Measurements from ENCODE around the gene MLPH.

The MLPH gene

DNA sequence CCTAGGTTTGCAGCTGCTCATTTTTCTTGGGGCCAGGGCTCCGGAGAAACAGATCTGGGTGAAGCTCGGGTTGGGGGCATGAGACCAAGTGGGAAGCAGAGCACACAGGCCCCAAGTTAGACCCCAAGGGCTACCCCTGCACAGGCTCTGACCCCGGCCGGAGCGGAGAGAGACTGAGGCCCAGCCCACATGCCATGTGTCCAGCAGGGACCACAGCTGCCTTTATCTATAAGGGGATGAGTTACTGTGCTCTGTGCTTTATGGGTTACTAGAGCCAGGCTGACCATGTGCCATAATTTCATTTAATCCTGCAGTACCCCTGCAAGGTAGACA, 49.0 kb downstream of the MLPH start:
- Histone ChIP-seq H4K8ac (ENCODE audit: low read depth, low read length) (no peak overlapping the region), H3K4me3 (ENCODE audit: low read length) (no peak overlapping the region), H3K27me3 (ENCODE audit: insufficient read depth, low read length, poor library complexity) (no peaks in the 10 kb centered on the region), H3K4ac (ENCODE audit: low read depth, low read length) (no peak overlapping the region), H3K9ac (ENCODE audit: low read length) (no peak overlapping the region), H3K4me2 (ENCODE audit: low read length) (no peak overlapping the region), H3K79me2 (ENCODE audit: control insufficient read depth, insufficient read depth, low read length) (no peaks in the 10 kb centered on the region), H3K36me3 (ENCODE audit: control insufficient read depth, insufficient read depth, low read length) (no peaks in the 10 kb centered on the region), H3K56ac (ENCODE audit: low read length) (no peak overlapping the region), H2BK5ac (ENCODE audit: low read length) (no peak overlapping the region), H3K79me1 (ENCODE audit: low read length) (no peaks in the 10 kb centered on the region), H2AK5ac (ENCODE audit: low read length) (no peak overlapping the region), H4K5ac (ENCODE audit: low read length) (no peak overlapping the region), H3K23ac (ENCODE audit: low read length) (no peak overlapping the region), H2BK120ac (ENCODE audit: low read depth, low read length) (no peak overlapping the region), H3K18ac (ENCODE audit: low read length) (no peak overlapping the region), H2BK15ac (replicated peaks; ENCODE audit: low read depth) (no peak overlapping the region), H3K27ac (ENCODE audit: low read depth, low read length) (no peak overlapping the region), H3K4me1 (ENCODE audit: control insufficient read depth, low read depth, low read length) (peaks cover 3% of the 10 kb centered on the region)
- DNase-seq, result no peak
- no CpG with 5 or more reads among the region's 5 CpGs for WGBS (ENCODE audit: extremely low coverage, insufficient coverage, low lambda C conversion rate)

DNA sequence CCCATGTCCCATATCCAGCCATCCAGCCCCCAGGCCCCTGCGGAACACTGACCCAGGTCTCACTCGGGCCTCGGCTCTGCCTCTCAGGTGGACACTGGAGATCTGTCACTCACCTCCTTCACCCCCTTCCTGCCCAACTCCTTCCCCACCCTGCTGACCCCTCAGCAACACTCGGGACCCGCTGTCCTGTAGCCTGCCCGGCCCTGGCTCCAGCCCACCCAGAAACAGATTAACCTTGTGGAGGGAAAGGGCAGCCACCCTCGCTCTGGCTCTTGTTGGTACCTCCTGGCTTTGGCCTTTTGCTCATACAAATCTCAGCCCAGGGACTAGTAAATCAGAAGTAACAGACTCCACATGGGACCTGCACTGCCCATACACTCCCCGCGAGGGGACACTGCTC, 49.6 kb downstream of the MLPH start:
- Histone ChIP-seq H2BK5ac (ENCODE audit: low read length) (no peak overlapping the region), H3K27me3 (ENCODE audit: insufficient read depth, low read length, poor library complexity) (no peaks in the 10 kb centered on the region), H2BK120ac (ENCODE audit: low read depth, low read length) (no peak overlapping the region), H3K4me1 (ENCODE audit: control insufficient read depth, low read depth, low read length) (no peaks in the 10 kb centered on the region), H3K9ac (ENCODE audit: low read length) (no peak overlapping the region), H3K79me2 (ENCODE audit: control insufficient read depth, insufficient read depth, low read length) (no peaks in the 10 kb centered on the region), H2BK15ac (replicated peaks; ENCODE audit: low read depth) (no peak overlapping the region), H2AK5ac (ENCODE audit: low read length) (no peak overlapping the region), H3K27ac (ENCODE audit: low read depth, low read length) (no peak overlapping the region), H4K8ac (ENCODE audit: low read depth, low read length) (no peak overlapping the region), H3K56ac (ENCODE audit: low read length) (no peak overlapping the region), H3K79me1 (ENCODE audit: low read length) (no peaks in the 10 kb centered on the region), H3K36me3 (ENCODE audit: control insufficient read depth, insufficient read depth, low read length) (no peaks in the 10 kb centered on the region), H3K4ac (ENCODE audit: low read depth, low read length) (no peak overlapping the region), H3K18ac (ENCODE audit: low read length) (no peak overlapping the region), H3K4me2 (ENCODE audit: low read length) (no peak overlapping the region), H3K23ac (ENCODE audit: low read length) (no peak overlapping the region), H3K4me3 (ENCODE audit: low read length) (no peak overlapping the region), H4K5ac (ENCODE audit: low read length) (no peak overlapping the region)
- no peak for DNase-seq
- WGBS (ENCODE audit: extremely low coverage, insufficient coverage, low lambda C conversion rate), result no CpG with 5 or more reads among the region's 9 CpGs

DNA sequence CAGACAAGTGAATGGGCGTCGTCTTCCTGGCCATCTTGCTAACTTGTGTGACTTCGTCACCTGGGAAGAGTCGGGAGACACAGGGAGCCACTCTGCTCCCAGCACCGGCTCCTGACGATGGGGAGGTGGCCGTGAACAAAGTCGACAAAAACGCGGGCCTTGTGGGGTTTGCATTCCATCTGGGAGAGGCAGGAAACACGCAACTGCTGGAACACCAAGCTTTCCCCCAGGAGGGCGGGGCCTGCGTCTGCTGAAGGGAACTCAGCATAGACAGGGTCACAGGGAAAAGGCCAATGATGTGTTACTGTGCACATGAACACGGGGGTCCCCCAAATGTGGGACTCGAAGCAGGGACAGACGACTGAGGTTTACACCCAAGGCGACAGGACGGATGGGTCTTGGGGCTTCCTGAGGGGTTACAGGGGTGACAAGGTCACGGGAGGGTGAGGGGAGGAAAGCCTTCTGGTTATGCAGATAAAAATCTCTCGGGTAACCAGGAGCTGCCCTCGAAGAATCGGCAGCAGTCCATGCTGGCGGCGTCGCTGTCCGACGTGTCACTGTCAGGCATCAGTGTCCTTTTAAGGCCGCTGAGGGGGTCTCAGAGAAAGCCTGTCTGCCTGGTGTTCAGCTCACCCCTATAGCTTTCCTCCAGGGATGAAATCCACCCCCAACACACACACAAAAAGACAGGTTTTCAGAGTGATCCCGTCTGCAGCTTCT, 51.1 kb downstream of the MLPH start:
- Histone ChIP-seq H3K27ac (ENCODE audit: low read depth, low read length) (no peak overlapping the region), H3K23ac (ENCODE audit: low read length) (no peak overlapping the region), H3K56ac (ENCODE audit: low read length) (no peak overlapping the region), H2BK120ac (ENCODE audit: low read depth, low read length) (no peak overlapping the region), H3K18ac (ENCODE audit: low read length) (no peak overlapping the region), H3K4me3 (ENCODE audit: low read length) (no peak overlapping the region), H2AK5ac (ENCODE audit: low read length) (no peak overlapping the region), H4K8ac (ENCODE audit: low read depth, low read length) (no peak overlapping the region), H2BK15ac (replicated peaks; ENCODE audit: low read depth) (no peak overlapping the region), H3K4ac (ENCODE audit: low read depth, low read length) (no peak overlapping the region), H3K9ac (ENCODE audit: low read length) (no peak overlapping the region), H3K4me1 (ENCODE audit: control insufficient read depth, low read depth, low read length) (no peaks in the 10 kb centered on the region), H3K79me2 (ENCODE audit: control insufficient read depth, insufficient read depth, low read length) (no peaks in the 10 kb centered on the region), H4K5ac (ENCODE audit: low read length) (no peak overlapping the region), H3K79me1 (ENCODE audit: low read length) (no peaks in the 10 kb centered on the region), H3K36me3 (ENCODE audit: control insufficient read depth, insufficient read depth, low read length) (no peaks in the 10 kb centered on the region), H3K27me3 (ENCODE audit: insufficient read depth, low read length, poor library complexity) (no peaks in the 10 kb centered on the region), H3K4me2 (ENCODE audit: low read length) (no peak overlapping the region), H2BK5ac (ENCODE audit: low read length) (no peak overlapping the region)
- no CpG with 5 or more reads among the region's 29 CpGs for WGBS (ENCODE audit: extremely low coverage, insufficient coverage, low lambda C conversion rate)
- DNase-seq, result no peak

DNA sequence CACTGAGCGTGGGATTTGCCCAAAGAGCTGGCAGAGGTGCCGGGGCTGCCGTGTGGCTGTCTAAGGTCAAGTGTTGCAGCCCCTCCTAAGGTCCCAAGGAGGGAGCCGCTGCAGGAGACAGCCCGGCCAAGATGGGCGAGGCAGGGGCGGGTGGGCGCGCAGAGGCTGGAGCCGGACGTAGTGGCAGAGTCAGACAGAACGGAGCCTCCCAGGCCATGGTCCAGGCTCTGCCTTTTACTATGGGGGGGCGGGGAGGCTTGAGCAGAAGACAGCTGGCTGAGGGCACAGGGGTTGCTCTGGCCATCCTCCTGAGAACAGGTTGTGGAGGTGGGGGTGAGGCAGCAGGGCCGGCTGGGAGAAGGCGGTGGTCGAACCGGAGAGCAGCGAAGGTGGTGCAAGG, 51.9 kb downstream of the MLPH start:
- Histone ChIP-seq H3K79me2 (ENCODE audit: control insufficient read depth, insufficient read depth, low read length) (no peaks in the 10 kb centered on the region), H3K36me3 (ENCODE audit: control insufficient read depth, insufficient read depth, low read length) (no peaks in the 10 kb centered on the region), H4K8ac (ENCODE audit: low read depth, low read length) (no peak overlapping the region), H3K9ac (ENCODE audit: low read length) (no peak overlapping the region), H3K4me3 (ENCODE audit: low read length) (no peak overlapping the region), H3K4me2 (ENCODE audit: low read length) (no peak overlapping the region), H2BK120ac (ENCODE audit: low read depth, low read length) (no peak overlapping the region), H3K79me1 (ENCODE audit: low read length) (no peaks in the 10 kb centered on the region), H2AK5ac (ENCODE audit: low read length) (no peak overlapping the region), H3K56ac (ENCODE audit: low read length) (no peak overlapping the region), H3K4ac (ENCODE audit: low read depth, low read length) (no peak overlapping the region), H3K27me3 (ENCODE audit: insufficient read depth, low read length, poor library complexity) (no peaks in the 10 kb centered on the region), H3K23ac (ENCODE audit: low read length) (no peak overlapping the region), H3K27ac (ENCODE audit: low read depth, low read length) (no peak overlapping the region), H2BK15ac (replicated peaks; ENCODE audit: low read depth) (no peak overlapping the region), H3K4me1 (ENCODE audit: control insufficient read depth, low read depth, low read length) (no peaks in the 10 kb centered on the region), H2BK5ac (ENCODE audit: low read length) (no peak overlapping the region), H3K18ac (ENCODE audit: low read length) (no peak overlapping the region), H4K5ac (ENCODE audit: low read length) (no peak overlapping the region)
- no peak for DNase-seq
- no CpG with 5 or more reads among the region's 18 CpGs for WGBS (ENCODE audit: extremely low coverage, insufficient coverage, low lambda C conversion rate)

DNA sequence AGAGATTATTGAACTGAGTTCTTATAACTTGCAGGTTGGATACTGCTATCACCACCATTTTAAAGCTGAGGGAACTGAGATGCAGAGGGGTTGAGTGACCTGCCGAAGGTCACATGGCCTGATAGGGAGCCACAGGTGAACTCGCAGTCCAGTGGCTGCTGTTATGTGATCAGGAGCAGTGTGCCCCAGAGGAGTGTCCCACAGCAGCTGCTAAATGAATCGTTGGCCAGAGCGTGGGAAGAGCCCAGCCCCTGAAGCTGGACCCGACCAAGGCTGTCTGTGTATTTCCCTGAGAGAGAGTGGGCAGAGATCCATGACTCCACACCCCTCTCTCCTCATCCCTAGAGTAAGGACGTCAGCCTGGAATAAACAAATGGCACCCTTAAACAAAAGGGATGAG, 52.6 kb downstream of the MLPH start:
- Histone ChIP-seq H4K8ac (ENCODE audit: low read depth, low read length) (no peak overlapping the region), H3K27me3 (ENCODE audit: insufficient read depth, low read length, poor library complexity) (no peaks in the 10 kb centered on the region), H3K79me1 (ENCODE audit: low read length) (no peaks in the 10 kb centered on the region), H3K4ac (ENCODE audit: low read depth, low read length) (no peak overlapping the region), H2BK15ac (replicated peaks; ENCODE audit: low read depth) (no peak overlapping the region), H2AK5ac (ENCODE audit: low read length) (no peak overlapping the region), H3K9ac (ENCODE audit: low read length) (no peak overlapping the region), H3K4me1 (ENCODE audit: control insufficient read depth, low read depth, low read length) (no peaks in the 10 kb centered on the region), H2BK120ac (ENCODE audit: low read depth, low read length) (no peak overlapping the region), H3K36me3 (ENCODE audit: control insufficient read depth, insufficient read depth, low read length) (no peaks in the 10 kb centered on the region), H3K4me3 (ENCODE audit: low read length) (no peak overlapping the region), H3K23ac (ENCODE audit: low read length) (no peak overlapping the region), H4K5ac (ENCODE audit: low read length) (no peak overlapping the region), H3K56ac (ENCODE audit: low read length) (no peak overlapping the region), H3K18ac (ENCODE audit: low read length) (no peak overlapping the region), H2BK5ac (ENCODE audit: low read length) (no peak overlapping the region), H3K27ac (ENCODE audit: low read depth, low read length) (no peak overlapping the region), H3K4me2 (ENCODE audit: low read length) (no peak overlapping the region), H3K79me2 (ENCODE audit: control insufficient read depth, insufficient read depth, low read length) (no peaks in the 10 kb centered on the region)
- DNase-seq, result no peak
- no CpG with 5 or more reads among the region's 6 CpGs for WGBS (ENCODE audit: extremely low coverage, insufficient coverage, low lambda C conversion rate)

DNA sequence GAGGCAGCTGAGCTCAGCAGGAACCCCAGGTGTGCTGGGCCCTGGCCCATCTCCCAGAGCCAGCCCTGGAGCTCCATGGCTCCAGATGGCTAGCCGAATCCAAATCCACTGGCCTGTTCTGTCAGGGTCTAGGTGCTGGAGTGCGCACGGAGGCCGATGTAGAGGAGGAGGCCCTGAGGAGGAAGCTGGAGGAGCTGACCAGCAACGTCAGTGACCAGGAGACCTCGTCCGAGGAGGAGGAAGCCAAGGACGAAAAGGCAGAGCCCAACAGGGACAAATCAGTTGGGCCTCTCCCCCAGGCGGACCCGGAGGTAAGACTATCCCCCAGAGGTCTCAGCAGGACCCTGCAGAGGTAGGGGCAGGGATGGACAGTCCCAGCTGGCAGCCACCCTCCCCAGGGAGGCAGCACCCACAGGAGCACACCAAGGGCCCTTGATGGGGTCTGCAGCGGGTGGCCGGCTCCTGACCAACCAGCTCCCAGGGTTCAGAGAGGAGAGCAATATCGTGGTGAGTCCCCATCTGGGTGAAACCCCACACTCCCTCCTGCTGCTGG, 53.2 kb downstream of the MLPH start:
- DNase-seq, result no peak
- Histone ChIP-seq H3K9ac (ENCODE audit: low read length) (no peak overlapping the region), H3K4ac (ENCODE audit: low read depth, low read length) (no peak overlapping the region), H2AK5ac (ENCODE audit: low read length) (no peak overlapping the region), H2BK120ac (ENCODE audit: low read depth, low read length) (no peak overlapping the region), H3K23ac (ENCODE audit: low read length) (no peak overlapping the region), H3K27me3 (ENCODE audit: insufficient read depth, low read length, poor library complexity) (no peaks in the 10 kb centered on the region), H3K79me1 (ENCODE audit: low read length) (no peaks in the 10 kb centered on the region), H3K27ac (ENCODE audit: low read depth, low read length) (no peak overlapping the region), H2BK15ac (replicated peaks; ENCODE audit: low read depth) (no peak overlapping the region), H3K56ac (ENCODE audit: low read length) (no peak overlapping the region), H4K5ac (ENCODE audit: low read length) (no peak overlapping the region), H3K18ac (ENCODE audit: low read length) (no peak overlapping the region), H4K8ac (ENCODE audit: low read depth, low read length) (no peak overlapping the region), H3K4me3 (ENCODE audit: low read length) (no peak overlapping the region), H2BK5ac (ENCODE audit: low read length) (no peak overlapping the region), H3K4me2 (ENCODE audit: low read length) (no peak overlapping the region), H3K79me2 (ENCODE audit: control insufficient read depth, insufficient read depth, low read length) (no peaks in the 10 kb centered on the region), H3K4me1 (ENCODE audit: control insufficient read depth, low read depth, low read length) (no peaks in the 10 kb centered on the region), H3K36me3 (ENCODE audit: control insufficient read depth, insufficient read depth, low read length) (no peaks in the 10 kb centered on the region)
- no CpG with 5 or more reads among the region's 13 CpGs for WGBS (ENCODE audit: extremely low coverage, insufficient coverage, low lambda C conversion rate)
